ENCODE measurements around the gene NAT10. TPM values are rescaled to one million over a fixed set of nuclear protein-coding genes. Genes with fewer than 3 reads are reported as not detected.

NAT10 gene
- total RNA-seq, 1 experiment from 2014 or later, result 48.7 TPM

GRCh38 chr11:34136420-34136819 is 31.0 kb downstream of the NAT10 start:
- Histone ChIP-seq H3K4me3 (ENCODE audit: low read length) (no peak overlapping the region), H3K9ac (ENCODE audit: low read length) (no peak overlapping the region), H3K27me3 (ENCODE audit: low read length) (no peaks in the 10 kb centered on the region), H3K4me2 (ENCODE audit: low read length) (no peak overlapping the region), H2AFZ (ENCODE audit: low read length) (no peak overlapping the region), H3K27ac (ENCODE audit: low read length) (no peak overlapping the region), H3K4me1 (ENCODE audit: insufficient read depth, low read length) (no peaks in the 10 kb centered on the region), H3K79me2 (ENCODE audit: low read length) (no peaks in the 10 kb centered on the region), H3K9me3 (ENCODE audit: low read length) (no peaks in the 10 kb centered on the region), H3K9me2 (replicated peaks; ENCODE audit: low read length) (no peaks in the 10 kb centered on the region), H3F3A (ENCODE audit: low read length, unreplicated experiment) (no peaks in the 10 kb centered on the region), H4K20me1 (ENCODE audit: low read length) (no peaks in the 10 kb centered on the region), H3K36me3 (ENCODE audit: low read depth, low read length) (peaks cover 39% of the 10 kb centered on the region)
- BruUV-seq (replicated peaks), result no TSS peak
- TF ChIP-seq CTCF (conservative IDR thresholded peaks at IDR 0.05; ENCODE audit: low read depth, low read length) (no peak), EZH2phosphoT487 (IDR thresholded peaks at IDR 0.05; ENCODE audit: borderline replicate concordance, low read length) (no peak), EZH2 (IDR thresholded peaks at IDR 0.05; ENCODE audit: low read length, unreplicated experiment) (no peak)
- ChIA-PET CTCF (no interaction called here), POLR2A (ENCODE audit: unreplicated experiment) (no interaction called here)
- ATAC-seq (no peak), DNase-seq (no peak)
- intact Hi-C loops (cut with micrococcal nuclease), result no loop called here

GRCh38 chr11:34139346-34139745 is 33.9 kb downstream of the NAT10 start:
- TF ChIP-seq EZH2 (IDR thresholded peaks at IDR 0.05; ENCODE audit: low read length, unreplicated experiment) (no peak), EZH2phosphoT487 (IDR thresholded peaks at IDR 0.05; ENCODE audit: borderline replicate concordance, low read length) (no peak), CTCF (conservative IDR thresholded peaks at IDR 0.05; ENCODE audit: low read depth, low read length) (no peak)
- Histone ChIP-seq H3K79me2 (ENCODE audit: low read length) (no peaks in the 10 kb centered on the region), H3K9me2 (replicated peaks; ENCODE audit: low read length) (no peaks in the 10 kb centered on the region), H3K9ac (ENCODE audit: low read length) (no peak overlapping the region), H4K20me1 (ENCODE audit: low read length) (no peaks in the 10 kb centered on the region), H3K4me2 (ENCODE audit: low read length) (no peak overlapping the region), H3K4me1 (ENCODE audit: insufficient read depth, low read length) (no peaks in the 10 kb centered on the region), H3K9me3 (ENCODE audit: low read length) (no peaks in the 10 kb centered on the region), H3K27ac (ENCODE audit: low read length) (no peak overlapping the region), H3K27me3 (ENCODE audit: low read length) (no peaks in the 10 kb centered on the region), H3F3A (ENCODE audit: low read length, unreplicated experiment) (no peaks in the 10 kb centered on the region), H3K36me3 (ENCODE audit: low read depth, low read length) (peaks cover 53% of the 10 kb centered on the region), H3K4me3 (ENCODE audit: low read length) (no peak overlapping the region), H2AFZ (ENCODE audit: low read length) (no peak overlapping the region)
- ChIA-PET CTCF (no interaction called here), POLR2A (ENCODE audit: unreplicated experiment) (no interaction called here)
- intact Hi-C loops (cut with micrococcal nuclease), result no loop called here
- no TSS peak for BruUV-seq (replicated peaks)
- no peak for ATAC-seq
- DNase-seq, result no peak

- H3K4me1 ChIP-seq (ENCODE audit: insufficient read depth, low read length), result no peaks in the 10 kb centered on the region
- H3F3A ChIP-seq (ENCODE audit: low read length, unreplicated experiment), result no peaks in the 10 kb centered on the region
- no peak overlapping the region for H3K27ac ChIP-seq (ENCODE audit: low read length)
- no peak for DNase-seq
- no peaks in the 10 kb centered on the region for H4K20me1 ChIP-seq (ENCODE audit: low read length)
- CTCF ChIA-PET, result no interaction called here
- H2AFZ ChIP-seq (ENCODE audit: low read length), result no peak overlapping the region
- intact Hi-C loops (cut with micrococcal nuclease), result no loop called here
- TF ChIP-seq CTCF (conservative IDR thresholded peaks at IDR 0.05; ENCODE audit: low read depth, low read length), result no peak
- no peak for TF ChIP-seq EZH2 (IDR thresholded peaks at IDR 0.05; ENCODE audit: low read length, unreplicated experiment)
- no peak for TF ChIP-seq EZH2phosphoT487 (IDR thresholded peaks at IDR 0.05; ENCODE audit: borderline replicate concordance, low read length)
- no peaks in the 10 kb centered on the region for H3K9me3 ChIP-seq (ENCODE audit: low read length)
- ATAC-seq, result no peak
- no peaks in the 10 kb centered on the region for H3K9me2 ChIP-seq (replicated peaks; ENCODE audit: low read length)
- POLR2A ChIA-PET (ENCODE audit: unreplicated experiment), result no interaction called here
- H3K27me3 ChIP-seq (ENCODE audit: low read length), result no peaks in the 10 kb centered on the region
- H3K4me3 ChIP-seq (ENCODE audit: low read length), result no peak overlapping the region
- H3K9ac ChIP-seq (ENCODE audit: low read length), result no peak overlapping the region
- BruUV-seq (replicated peaks), result no TSS peak
- no peaks in the 10 kb centered on the region for H3K79me2 ChIP-seq (ENCODE audit: low read length)
- peaks cover 54% of the 10 kb centered on the region for H3K36me3 ChIP-seq (ENCODE audit: low read depth, low read length)
- no peak overlapping the region for H3K4me2 ChIP-seq (ENCODE audit: low read length)
Measured at GRCh38 chr11:34140149-34140548, 34.7 kb downstream of the NAT10 start.
